Osteoblast (primary cell): ENCODE measurements around the gene PPP2R5C. TPM values are rescaled to one million over a fixed set of nuclear protein-coding genes. Genes with fewer than 3 reads are reported as not detected.
A peak's percentile ranks its signal among the peaks of the same experiment; 100 is the strongest.

Experiments
- DNase-seq: peaks from one replicate; pipeline ENCODE4 v3.0.0; 2011; ENCODE audit warnings: low spot score, mixed read lengths; ENCODE audit not compliant: insufficient read length; ENCODE audit errors: missing footprints
- H2AFZ ChIP-seq: 2 replicates; pipeline ENCODE4 v1.6.0; 2011; ENCODE audit warnings: mild to moderate bottlenecking, low read length
- H3K27ac ChIP-seq: 2 replicates; pipeline ENCODE4 v1.5.1; 2011; ENCODE audit warnings: mild to moderate bottlenecking, low read depth, low read length, moderate library complexity
- H3K27me3 ChIP-seq: 2 replicates; pipeline ENCODE4 v1.6.0; 2012; ENCODE audit warnings: mild to moderate bottlenecking, control low read depth, inconsistent platforms, low read length, moderate library complexity; ENCODE audit not compliant: insufficient read depth
- H3K36me3 ChIP-seq: 2 replicates; pipeline ENCODE4 v1.5.1; 2011; ENCODE audit warnings: mild to moderate bottlenecking, low read length, control low read depth, moderate library complexity; ENCODE audit not compliant: insufficient read depth
- H3K4me1 ChIP-seq: 2 replicates; pipeline ENCODE4 v1.5.1; 2011; ENCODE audit warnings: mild to moderate bottlenecking, low read length, control low read depth, moderate library complexity; ENCODE audit not compliant: insufficient read depth
- H3K4me2 ChIP-seq: 2 replicates; pipeline ENCODE4 v1.6.0; 2011; ENCODE audit warnings: mild to moderate bottlenecking, low read length; ENCODE audit not compliant: insufficient read depth
- H3K4me3 ChIP-seq: fragments of 200-600 bp; sonication (generic); 3 replicates; pipeline ENCODE4 v1.5.1; 2012; ENCODE audit warnings: mild to moderate bottlenecking, low read length, inconsistent platforms; ENCODE audit not compliant: insufficient read depth
- H3K79me2 ChIP-seq: 2 replicates; pipeline ENCODE4 v1.6.0; 2012; ENCODE audit warnings: mild to moderate bottlenecking, low read length, control low read depth, inconsistent platforms; ENCODE audit not compliant: insufficient read depth
- H3K9me3 ChIP-seq: 2 replicates; pipeline ENCODE4 v1.5.1; 2011; ENCODE audit warnings: low read depth, low read length, control low read depth
- H4K20me1 ChIP-seq: 2 replicates; pipeline ENCODE4 v1.6.0; 2012; ENCODE audit warnings: mild to moderate bottlenecking, low read length, control low read depth; ENCODE audit not compliant: insufficient read depth
- CTCF ChIP-seq: IDR thresholded peaks from 2 replicates; pipeline ENCODE4 v1.5.1; 2011; ENCODE audit warnings: mild to moderate bottlenecking, low read depth, low read length, moderate library complexity; ENCODE audit errors: extremely low read depth
- total RNA-seq: library from RNA; depleted of rRNA; stranded (reverse); fragments of >200 nt; gene quantifications from 2 replicates; pipeline ENCODE4 v1.2.3, GENCODE V29; 2012

PPP2R5C gene
- total RNA-seq, 1 donor, result 101 TPM

GRCh38 chr14:101812071-101812470, 50.6 kb downstream of the PPP2R5C start:
- peak overlapping the region; percentile 20 for H3K27ac ChIP-seq
- no peak for DNase-seq
- H3K4me1 ChIP-seq, result peaks cover 23% of the 10 kb centered on the region
- peak overlapping the region; percentile 92 for H3K4me2 ChIP-seq
- H3K27me3 ChIP-seq, result no peaks in the 10 kb centered on the region
- peaks cover 8% of the 10 kb centered on the region for H3K36me3 ChIP-seq
- peaks cover 39% of the 10 kb centered on the region for H4K20me1 ChIP-seq
- H3K79me2 ChIP-seq, result peaks cover 66% of the 10 kb centered on the region
- no peak overlapping the region for H2AFZ ChIP-seq
- H3K4me3 ChIP-seq, result no peak overlapping the region
- no peak for TF ChIP-seq CTCF
- no peaks in the 10 kb centered on the region for H3K9me3 ChIP-seq

- TF ChIP-seq CTCF, result no peak
- Histone ChIP-seq H3K27ac (peak overlapping the region; percentile 20), H3K4me1 (peaks cover 25% of the 10 kb centered on the region), H3K9me3 (no peaks in the 10 kb centered on the region), H3K4me2 (no peak overlapping the region), H3K27me3 (no peaks in the 10 kb centered on the region), H3K79me2 (peaks cover 77% of the 10 kb centered on the region), H4K20me1 (peaks cover 39% of the 10 kb centered on the region), H3K4me3 (no peak overlapping the region), H2AFZ (no peak overlapping the region), H3K36me3 (peaks cover 8% of the 10 kb centered on the region)
- DNase-seq, result no peak
These were observed 51.8 kb downstream of the PPP2R5C start for GRCh38 chr14:101813171-101813759.

- Histone ChIP-seq H3K4me3 (no peak overlapping the region), H3K79me2 (peaks cover 83% of the 10 kb centered on the region), H2AFZ (no peak overlapping the region), H3K4me2 (no peak overlapping the region), H3K9me3 (no peaks in the 10 kb centered on the region), H4K20me1 (peaks cover 39% of the 10 kb centered on the region), H3K36me3 (peaks cover 8% of the 10 kb centered on the region), H3K4me1 (peaks cover 25% of the 10 kb centered on the region), H3K27me3 (no peaks in the 10 kb centered on the region), H3K27ac (no peak overlapping the region)
- no peak for TF ChIP-seq CTCF
- no peak for DNase-seq
These were observed 52.3 kb downstream of the PPP2R5C start for GRCh38 chr14:101813833-101814232.

GRCh38 chr14:101814934-101815333, 53.4 kb downstream of the PPP2R5C start:
- Histone ChIP-seq H4K20me1 (peaks cover 39% of the 10 kb centered on the region), H3K27me3 (no peaks in the 10 kb centered on the region), H2AFZ (no peak overlapping the region), H3K4me1 (peaks cover 25% of the 10 kb centered on the region), H3K4me3 (no peak overlapping the region), H3K4me2 (no peak overlapping the region), H3K9me3 (no peaks in the 10 kb centered on the region), H3K79me2 (peaks cover 94% of the 10 kb centered on the region), H3K36me3 (peaks cover 8% of the 10 kb centered on the region), H3K27ac (no peak overlapping the region)
- no peak for TF ChIP-seq CTCF
- no peak for DNase-seq
